Liver (tissue), 9 donors: ENCODE results near the gene TACO1. TPM values are rescaled to one million over a fixed set of nuclear protein-coding genes. Genes with fewer than 3 reads are reported as not detected.

ENCODE experiments used
- DNase-seq: peaks from one replicate; pipeline ENCODE4 v3.0.0-alpha.2; 2017; ENCODE audit warnings: low spot score
- H3K27ac ChIP-seq, 2 donors: one replicate each; pipeline ENCODE4 v1.7.0; 2013; ENCODE audit warnings: inconsistent platforms in 2 of 2, low read length in 2 of 2, control low read depth in 1 of 2, low read depth in 1 of 2, mild to moderate bottlenecking in 1 of 2
- H3K27me3 ChIP-seq, 4 donors: one replicate each; pipeline versions ENCODE4 v1.6.1 to v1.7.0; 2013; ENCODE audit warnings: low read length in 3 of 4, inconsistent platforms in 1 of 4, mild to moderate bottlenecking in 1 of 4, moderate library complexity in 1 of 4; ENCODE audit not compliant: control insufficient read depth in 4 of 4, insufficient read depth in 4 of 4
- H3K36me3 ChIP-seq, 4 donors: one replicate each; pipeline versions ENCODE4 v1.6.1 to v1.7.0; 2013; ENCODE audit warnings: low read length in 3 of 4, mild to moderate bottlenecking in 3 of 4, low read depth in 1 of 4, moderate library complexity in 1 of 4; ENCODE audit not compliant: control insufficient read depth in 4 of 4, insufficient read depth in 3 of 4
- H3K4me1 ChIP-seq, 4 donors: one replicate each; pipeline versions ENCODE4 v1.6.1 to v1.7.0; 2013; ENCODE audit warnings: low read length in 3 of 4, mild to moderate bottlenecking in 3 of 4, moderate library complexity in 1 of 4; ENCODE audit not compliant: control insufficient read depth in 4 of 4, insufficient read depth in 4 of 4
- H3K4me3 ChIP-seq, 3 donors: one replicate each; pipeline versions ENCODE4 v1.6.1 to v1.7.0; 2013; ENCODE audit warnings: low read length in 3 of 3, control low read depth in 1 of 3, low read depth in 1 of 3, mild to moderate bottlenecking in 1 of 3
- H3K9ac ChIP-seq, 2 donors: one replicate each; pipeline ENCODE4 v1.7.0; 2013; ENCODE audit warnings: low read length in 2 of 2, mild to moderate bottlenecking in 2 of 2, moderate library complexity in 2 of 2, control low read depth in 1 of 2, low read depth in 1 of 2
- H3K9me3 ChIP-seq, 4 donors: one replicate each; pipeline versions ENCODE4 v1.6.1 to v1.7.0; 2013; ENCODE audit warnings: low read length in 3 of 4; ENCODE audit not compliant: control insufficient read depth in 4 of 4
- EGR1 ChIP-seq, 2 donors: IDR thresholded peaks; 2 replicates each; pipeline ENCODE4 v1.6.1; 2016 to 2018; ENCODE audit warnings: antibody characterized with exemption in 2 of 2, low read depth in 2 of 2
- FOXA1 ChIP-seq: IDR thresholded peaks from 2 replicates; pipeline ENCODE4 v1.6.1; 2016; ENCODE audit warnings: antibody characterized with exemption
- GABPA ChIP-seq, 2 donors: IDR thresholded peaks in 1 of 2; conservative IDR thresholded peaks in 1 of 2; 2 replicates each; pipeline ENCODE4 v1.6.1; 2016; ENCODE audit warnings: antibody characterized with exemption in 2 of 2, mild to moderate bottlenecking in 1 of 2, moderate library complexity in 1 of 2
- HNF4A ChIP-seq, 2 donors: conservative IDR thresholded peaks; 2 replicates each; pipeline ENCODE4 v1.6.1; 2016; ENCODE audit warnings: antibody characterized with exemption in 2 of 2, mild to moderate bottlenecking in 2 of 2
- HNF4G ChIP-seq: IDR thresholded peaks from 2 replicates; pipeline ENCODE4 v1.6.1; 2016; ENCODE audit warnings: antibody characterized with exemption
- JUND ChIP-seq, 2 donors: IDR thresholded peaks; 2 replicates each; pipeline ENCODE4 v1.6.1; 2016; ENCODE audit warnings: antibody characterized with exemption in 2 of 2
- NR2F2 ChIP-seq: IDR thresholded peaks from 2 replicates; pipeline ENCODE4 v1.6.1; 2016; ENCODE audit warnings: antibody characterized with exemption
- RAD21 ChIP-seq, 2 donors: IDR thresholded peaks; 2 replicates each; pipeline ENCODE4 v1.6.1; 2016; ENCODE audit warnings: antibody characterized with exemption in 2 of 2, mild to moderate bottlenecking in 2 of 2
- RXRA ChIP-seq, 2 donors: IDR thresholded peaks; 2 replicates each; pipeline ENCODE4 v1.6.1; 2017 to 2018; ENCODE audit warnings: antibody characterized with exemption in 2 of 2, mild to moderate bottlenecking in 1 of 2
- SP1 ChIP-seq: IDR thresholded peaks from 2 replicates; pipeline ENCODE4 v1.6.1; 2018; ENCODE audit warnings: antibody characterized with exemption, mild to moderate bottlenecking
- TAF1 ChIP-seq: conservative IDR thresholded peaks from 2 replicates; pipeline ENCODE4 v1.6.1; 2016; ENCODE audit warnings: antibody characterized with exemption, mild to moderate bottlenecking
- YY1 ChIP-seq: IDR thresholded peaks from 2 replicates; pipeline ENCODE4 v1.6.1; 2016; ENCODE audit warnings: antibody characterized with exemption, mild to moderate bottlenecking
- WGBS: extraction: QIAGEN DNeasy Blood & Tissue Kit; methylation state at CpG from one replicate; pipeline ENCODE4 v1.1.7; 2013; 5-methylcytosine and 5-hydroxymethylcytosine counted together
- polyA plus RNA-seq, 2 donors: library from polyadenylated mRNA; stranded (reverse) in 1 of 2; unstranded in 1 of 2; fragments of 200-250 nt in 1 of 2; fragments of >200 nt in 1 of 2; fragmentation: Nextera tagmentation in 1 of 2; extraction: Ambion mirVana in 1 of 2; gene quantifications; one replicate each; pipeline versions ENCODE4 v1.2.1 to v1.2.3, GENCODE V29; 2013 to 2015
- total RNA-seq, 2 donors: library from RNA; depleted of rRNA; stranded (reverse); fragments of >200 nt; gene quantifications; one replicate each; pipeline ENCODE4 v1.2.3, GENCODE V29; 2014
- TF ChIP-seq, protein P1 (sequence below): IDR thresholded peaks from 2 replicates; pipeline ENCODE4 v1.6.1; 2016; ENCODE audit warnings: antibody characterized with exemption
- TF ChIP-seq, protein P2 (sequence below): fragments of 150-350 bp; IDR thresholded peaks from 2 replicates; pipeline ENCODE4 v1.5.1; 2017; ENCODE audit warnings: improper control_type of control experiment, low read depth, low read length; ENCODE audit not compliant: missing input control
- TF ChIP-seq, protein P3 (sequence below): IDR thresholded peaks from 2 replicates; pipeline ENCODE4 v1.6.1; 2016; ENCODE audit warnings: antibody characterized with exemption
- TF ChIP-seq, protein P4 (sequence below): IDR thresholded peaks from 2 replicates; pipeline ENCODE4 v1.6.1; 2016; ENCODE audit warnings: antibody characterized with exemption, mild to moderate bottlenecking
- TF ChIP-seq, protein P5 (sequence below): IDR thresholded peaks from 2 replicates; pipeline ENCODE4 v1.6.1; 2016; ENCODE audit warnings: antibody characterized with exemption
- donor health status: healthy.
- donor health status: healthy.
- donor health status: healthy.
- donor health status: healthy.
- donor health status: healthy.

TACO1 gene
- total and polyA plus RNA-seq, 4 donors: 14.3 to 55.8 (median 41.7) TPM

DNA sequence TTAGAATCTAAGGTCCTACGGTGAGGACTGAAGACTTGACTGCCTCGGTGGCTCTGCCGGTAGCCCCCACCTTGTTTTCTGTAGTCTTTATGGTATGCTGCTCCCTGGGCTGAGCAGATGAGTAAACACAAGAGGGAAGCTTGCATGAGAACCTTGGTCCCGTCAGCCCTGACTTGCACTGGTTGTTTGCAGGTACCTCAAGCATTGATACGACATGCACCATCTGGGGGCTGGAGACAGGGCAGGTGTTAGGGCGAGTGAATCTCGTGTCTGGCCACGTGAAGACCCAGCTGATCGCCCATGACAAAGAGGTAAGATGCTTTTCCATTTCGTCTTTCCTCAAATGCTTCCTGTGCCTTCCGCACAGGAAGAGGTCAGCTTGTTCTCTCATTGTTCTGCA lies 21.1 kb upstream of the TACO1 start:
- Histone ChIP-seq H3K36me3 (peaks cover 0 to 35% (median 22%) of the 10 kb centered on the region in 4 donors), H3K4me3 (no peak overlapping the region), H3K27ac (no peak overlapping the region), H3K9ac (no peak overlapping the region), H3K4me1 (no peaks in the 10 kb centered on the region), H3K9me3 (no peaks in the 10 kb centered on the region), H3K27me3 (no peaks in the 10 kb centered on the region)
- no peak for DNase-seq
- no peak for TF ChIP-seq EGR1 (IDR thresholded peaks at IDR 0.05; ENCODE audit: low read depth in 2 of 2)
- no peak for TF ChIP-seq RXRA (IDR thresholded peaks at IDR 0.05)
- TF ChIP-seq JUND (IDR thresholded peaks at IDR 0.05): no peak
- no peak for TF ChIP-seq HNF4A (conservative IDR thresholded peaks at IDR 0.05)
- TF ChIP-seq HNF4G: no peak
- WGBS: 79% methylated on average over 11 of the region's 11 CpGs

DNA sequence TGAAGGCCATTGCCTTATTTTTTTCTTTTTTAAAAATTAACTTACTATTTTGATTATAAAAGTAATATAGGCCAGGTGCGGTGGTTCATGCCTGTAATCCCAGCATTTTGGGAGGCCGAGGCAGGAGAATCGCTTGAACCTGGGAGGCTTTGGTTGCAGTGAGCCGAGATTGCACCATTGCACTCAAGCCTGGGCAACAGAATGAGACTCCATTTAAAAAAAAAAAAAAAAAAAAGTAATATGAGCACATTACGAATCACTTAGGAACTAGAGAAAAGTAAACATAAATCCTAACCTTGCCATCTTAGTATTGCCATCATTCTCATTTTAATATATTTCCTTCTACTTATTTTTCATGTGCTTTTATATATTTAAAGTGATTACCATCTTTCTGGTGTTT lies 12.9 kb upstream of the TACO1 start:
- Histone ChIP-seq H3K36me3 (peaks cover 5 to 72% (median 44%) of the 10 kb centered on the region in 4 donors), H3K4me3 (no peak overlapping the region), H3K27me3 (no peaks in the 10 kb centered on the region), H3K4me1 (no peaks in the 10 kb centered on the region), H3K9me3 (no peaks in the 10 kb centered on the region), H3K27ac (no peak overlapping the region), H3K9ac (no peak overlapping the region)
- no peak for DNase-seq
- 97% methylated on average over 5 of the region's 5 CpGs for WGBS
- no peak for TF ChIP-seq YY1
- TF ChIP-seq JUND (IDR thresholded peaks at IDR 0.05): no peak
- no peak for TF ChIP-seq GABPA (IDR thresholded peaks at IDR 0.05 in 1 of 2, conservative IDR thresholded peaks at IDR 0.05 in 1 of 2)
- TF ChIP-seq SP1: no peak

DNA sequence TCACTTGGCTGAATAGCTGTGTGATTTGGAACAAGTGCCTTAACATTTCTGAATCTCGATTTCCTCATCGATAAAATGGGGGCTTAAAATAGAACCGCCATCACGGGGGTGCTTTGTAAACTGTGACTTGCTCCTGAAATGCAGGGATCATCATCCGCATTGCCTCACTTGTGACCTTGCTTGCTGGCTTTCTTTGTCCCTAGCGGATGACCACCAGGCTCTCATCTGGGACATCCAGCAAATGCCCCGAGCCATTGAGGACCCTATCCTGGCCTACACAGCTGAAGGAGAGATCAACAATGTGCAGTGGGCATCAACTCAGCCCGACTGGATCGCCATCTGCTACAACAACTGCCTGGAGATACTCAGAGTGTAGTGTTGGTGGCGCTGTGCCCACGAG lies 11.9 kb upstream of the TACO1 start:
- H3K36me3 ChIP-seq: peaks cover 5 to 66% (median 36%) of the 10 kb centered on the region in 4 donors
- TF ChIP-seq, protein P1, sequence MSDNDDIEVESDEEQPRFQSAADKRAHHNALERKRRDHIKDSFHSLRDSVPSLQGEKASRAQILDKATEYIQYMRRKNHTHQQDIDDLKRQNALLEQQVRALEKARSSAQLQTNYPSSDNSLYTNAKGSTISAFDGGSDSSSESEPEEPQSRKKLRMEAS: no peak
- TF ChIP-seq, protein P2, sequence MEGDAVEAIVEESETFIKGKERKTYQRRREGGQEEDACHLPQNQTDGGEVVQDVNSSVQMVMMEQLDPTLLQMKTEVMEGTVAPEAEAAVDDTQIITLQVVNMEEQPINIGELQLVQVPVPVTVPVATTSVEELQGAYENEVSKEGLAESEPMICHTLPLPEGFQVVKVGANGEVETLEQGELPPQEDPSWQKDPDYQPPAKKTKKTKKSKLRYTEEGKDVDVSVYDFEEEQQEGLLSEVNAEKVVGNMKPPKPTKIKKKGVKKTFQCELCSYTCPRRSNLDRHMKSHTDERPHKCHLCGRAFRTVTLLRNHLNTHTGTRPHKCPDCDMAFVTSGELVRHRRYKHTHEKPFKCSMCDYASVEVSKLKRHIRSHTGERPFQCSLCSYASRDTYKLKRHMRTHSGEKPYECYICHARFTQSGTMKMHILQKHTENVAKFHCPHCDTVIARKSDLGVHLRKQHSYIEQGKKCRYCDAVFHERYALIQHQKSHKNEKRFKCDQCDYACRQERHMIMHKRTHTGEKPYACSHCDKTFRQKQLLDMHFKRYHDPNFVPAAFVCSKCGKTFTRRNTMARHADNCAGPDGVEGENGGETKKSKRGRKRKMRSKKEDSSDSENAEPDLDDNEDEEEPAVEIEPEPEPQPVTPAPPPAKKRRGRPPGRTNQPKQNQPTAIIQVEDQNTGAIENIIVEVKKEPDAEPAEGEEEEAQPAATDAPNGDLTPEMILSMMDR: no peak
- no peak for DNase-seq
- H3K4me3 ChIP-seq: no peak overlapping the region
- no peaks in the 10 kb centered on the region for H3K27me3 ChIP-seq
- no peaks in the 10 kb centered on the region for H3K9me3 ChIP-seq
- H3K27ac ChIP-seq: no peak overlapping the region
- no peaks in the 10 kb centered on the region for H3K4me1 ChIP-seq
- 94% methylated on average over 11 of the region's 11 CpGs for WGBS
- no peak overlapping the region for H3K9ac ChIP-seq

DNA sequence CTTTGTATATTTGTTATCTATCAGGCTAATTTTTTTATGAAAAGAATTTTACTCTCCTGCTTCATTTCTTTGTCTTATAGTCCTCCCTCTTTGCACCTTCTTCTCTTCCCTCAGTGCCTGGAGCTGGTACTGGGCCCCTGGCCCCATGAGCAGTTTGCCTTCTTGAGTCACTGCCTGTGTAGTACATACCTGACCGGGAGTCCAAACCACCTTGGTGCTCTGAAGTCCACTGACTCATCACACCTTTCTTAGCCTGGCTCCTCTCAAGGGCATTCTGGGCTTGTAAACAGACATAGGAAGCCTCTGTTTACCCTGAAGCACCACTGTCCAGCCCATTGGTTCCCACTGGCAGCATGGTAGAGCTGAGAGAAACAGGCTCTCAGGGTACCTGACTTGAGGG lies 11.0 kb upstream of the TACO1 start:
- no peak for DNase-seq
- Histone ChIP-seq H3K4me3 (no peak overlapping the region), H3K9me3 (no peaks in the 10 kb centered on the region), H3K9ac (no peak overlapping the region), H3K27me3 (no peaks in the 10 kb centered on the region), H3K36me3 (peaks cover 5 to 63% (median 35%) of the 10 kb centered on the region in 4 donors), H3K4me1 (no peaks in the 10 kb centered on the region), H3K27ac (no peak overlapping the region)
- TF ChIP-seq, protein P3, sequence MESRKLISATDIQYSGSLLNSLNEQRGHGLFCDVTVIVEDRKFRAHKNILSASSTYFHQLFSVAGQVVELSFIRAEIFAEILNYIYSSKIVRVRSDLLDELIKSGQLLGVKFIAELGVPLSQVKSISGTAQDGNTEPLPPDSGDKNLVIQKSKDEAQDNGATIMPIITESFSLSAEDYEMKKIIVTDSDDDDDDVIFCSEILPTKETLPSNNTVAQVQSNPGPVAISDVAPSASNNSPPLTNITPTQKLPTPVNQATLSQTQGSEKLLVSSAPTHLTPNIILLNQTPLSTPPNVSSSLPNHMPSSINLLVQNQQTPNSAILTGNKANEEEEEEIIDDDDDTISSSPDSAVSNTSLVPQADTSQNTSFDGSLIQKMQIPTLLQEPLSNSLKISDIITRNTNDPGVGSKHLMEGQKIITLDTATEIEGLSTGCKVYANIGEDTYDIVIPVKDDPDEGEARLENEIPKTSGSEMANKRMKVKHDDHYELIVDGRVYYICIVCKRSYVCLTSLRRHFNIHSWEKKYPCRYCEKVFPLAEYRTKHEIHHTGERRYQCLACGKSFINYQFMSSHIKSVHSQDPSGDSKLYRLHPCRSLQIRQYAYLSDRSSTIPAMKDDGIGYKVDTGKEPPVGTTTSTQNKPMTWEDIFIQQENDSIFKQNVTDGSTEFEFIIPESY: no peak
- TF ChIP-seq SP1 (no peak), JUND (IDR thresholded peaks at IDR 0.05) (no peak), HNF4A (conservative IDR thresholded peaks at IDR 0.05) (no peak), YY1 (no peak), EGR1 (IDR thresholded peaks at IDR 0.05; ENCODE audit: low read depth in 2 of 2) (no peak), HNF4G (no peak), NR2F2 (no peak), FOXA1 (no peak), GABPA (IDR thresholded peaks at IDR 0.05 in 1 of 2, conservative IDR thresholded peaks at IDR 0.05 in 1 of 2) (no peak), RXRA (IDR thresholded peaks at IDR 0.05) (no peak), RAD21 (IDR thresholded peaks at IDR 0.05) (no peak), TAF1 (no peak)
- TF ChIP-seq, protein P4, sequence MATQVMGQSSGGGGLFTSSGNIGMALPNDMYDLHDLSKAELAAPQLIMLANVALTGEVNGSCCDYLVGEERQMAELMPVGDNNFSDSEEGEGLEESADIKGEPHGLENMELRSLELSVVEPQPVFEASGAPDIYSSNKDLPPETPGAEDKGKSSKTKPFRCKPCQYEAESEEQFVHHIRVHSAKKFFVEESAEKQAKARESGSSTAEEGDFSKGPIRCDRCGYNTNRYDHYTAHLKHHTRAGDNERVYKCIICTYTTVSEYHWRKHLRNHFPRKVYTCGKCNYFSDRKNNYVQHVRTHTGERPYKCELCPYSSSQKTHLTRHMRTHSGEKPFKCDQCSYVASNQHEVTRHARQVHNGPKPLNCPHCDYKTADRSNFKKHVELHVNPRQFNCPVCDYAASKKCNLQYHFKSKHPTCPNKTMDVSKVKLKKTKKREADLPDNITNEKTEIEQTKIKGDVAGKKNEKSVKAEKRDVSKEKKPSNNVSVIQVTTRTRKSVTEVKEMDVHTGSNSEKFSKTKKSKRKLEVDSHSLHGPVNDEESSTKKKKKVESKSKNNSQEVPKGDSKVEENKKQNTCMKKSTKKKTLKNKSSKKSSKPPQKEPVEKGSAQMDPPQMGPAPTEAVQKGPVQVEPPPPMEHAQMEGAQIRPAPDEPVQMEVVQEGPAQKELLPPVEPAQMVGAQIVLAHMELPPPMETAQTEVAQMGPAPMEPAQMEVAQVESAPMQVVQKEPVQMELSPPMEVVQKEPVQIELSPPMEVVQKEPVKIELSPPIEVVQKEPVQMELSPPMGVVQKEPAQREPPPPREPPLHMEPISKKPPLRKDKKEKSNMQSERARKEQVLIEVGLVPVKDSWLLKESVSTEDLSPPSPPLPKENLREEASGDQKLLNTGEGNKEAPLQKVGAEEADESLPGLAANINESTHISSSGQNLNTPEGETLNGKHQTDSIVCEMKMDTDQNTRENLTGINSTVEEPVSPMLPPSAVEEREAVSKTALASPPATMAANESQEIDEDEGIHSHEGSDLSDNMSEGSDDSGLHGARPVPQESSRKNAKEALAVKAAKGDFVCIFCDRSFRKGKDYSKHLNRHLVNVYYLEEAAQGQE: no peak
- TF ChIP-seq, protein P5, sequence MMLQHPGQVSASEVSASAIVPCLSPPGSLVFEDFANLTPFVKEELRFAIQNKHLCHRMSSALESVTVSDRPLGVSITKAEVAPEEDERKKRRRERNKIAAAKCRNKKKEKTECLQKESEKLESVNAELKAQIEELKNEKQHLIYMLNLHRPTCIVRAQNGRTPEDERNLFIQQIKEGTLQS: no peak
- WGBS: 100% methylated on average over 1 of the region's 1 CpG
